H1 (cell line): ENCODE data around the gene CSPG5. TPM values are rescaled to one million over a fixed set of nuclear protein-coding genes. Genes with fewer than 3 reads are reported as not detected.
A peak's percentile ranks its signal among the peaks of the same experiment; 100 is the strongest.

Source experiments
- ASH2L ChIP-seq: fragments of 200-600, 300-600 bp; sonication (generic); IDR thresholded peaks from one replicate; pipeline ENCODE4 v1.7.1; 2017; ENCODE audit warnings: low read length
- CHD2 ChIP-seq: IDR thresholded peaks from 2 replicates; pipeline ENCODE4 v1.6.1; 2012; ENCODE audit warnings: low read length, improper control_type of control experiment
- CREB1 ChIP-seq: IDR thresholded peaks from 2 replicates; pipeline ENCODE4 v1.6.1; 2012; ENCODE audit warnings: inconsistent platforms
- EZH2 ChIP-seq: fragments of 200-600 bp; sonication (generic); IDR thresholded peaks from 2 replicates; pipeline ENCODE4 v1.7.1; 2012; ENCODE audit warnings: low read depth, mild to moderate bottlenecking, moderate library complexity, low read length, inconsistent platforms; ENCODE audit not compliant: severe bottlenecking
- JUND ChIP-seq: IDR thresholded peaks from 2 replicates; pipeline ENCODE4 v1.6.1; 2011; ENCODE audit warnings: mild to moderate bottlenecking, improper control_type of control experiment, low read length
- KDM4A ChIP-seq: IDR thresholded peaks from one replicate; pipeline ENCODE4 v1.7.1; 2012; ENCODE audit warnings: low read depth, mild to moderate bottlenecking, moderate library complexity, low read length, inconsistent platforms; ENCODE audit not compliant: severe bottlenecking
- POLR2A ChIP-seq, 2 experiments: IDR thresholded peaks; 1 replicate in 1 of 2; 2 replicates in 1 of 2; pipeline ENCODE4 v1.6.1; 2011; ENCODE audit warnings: low read depth in 2 of 2, low read length in 2 of 2, mild to moderate bottlenecking in 2 of 2; ENCODE audit errors: control extremely low read depth in 1 of 2
- SIRT6 ChIP-seq: IDR thresholded peaks from one replicate; pipeline ENCODE4 v1.7.1; 2012; ENCODE audit warnings: low read length, inconsistent platforms
- SUZ12 ChIP-seq: fragments of 200-600 bp; sonication (generic); IDR thresholded peaks from 2 replicates; pipeline ENCODE4 v1.6.1; 2012; ENCODE audit warnings: mild to moderate bottlenecking, inconsistent platforms, low read length, moderate library complexity, mixed read lengths
- polyA plus RNA-seq, 7 experiments: library from polyadenylated mRNA; depleted of rRNA in 3 of 7; stranded (reverse) in 5 of 7; unstranded in 2 of 7; fragments of >200 nt in 5 of 7; fragments of 200-250 nt in 2 of 7; gene quantifications; 1 replicate in 5 of 7; 2 replicates in 1 of 7; 4 replicates in 1 of 7; pipeline versions ENCODE4 v1.2.1 to v1.2.3, GENCODE V29; 2011 to 2013; ENCODE audit warnings: missing spikeins in 2 of 7, mixed read lengths in 2 of 7
- total RNA-seq: library from RNA; stranded (reverse); fragmentation: NEBNext Ultra II Directional; extraction: Animal tissue kit (Norgen Biotek cat#: 25700); gene quantifications from 2 replicates; pipeline ENCODE4 v1.2.1, GENCODE V29; 2021

CSPG5 gene
- total and polyA plus RNA-seq, 2 of the 8 experiments (the other 6 are each of a cell fraction or from before 2014, with no cell fraction given), result 2.1 to 7.4 TPM

- TF ChIP-seq KDM4A (peak; percentile 92), SUZ12 (peak; percentile 57; the same call in 1 of the 2 replicates), SIRT6 (no peak), POLR2A (IDR thresholded peaks at IDR 0.05; ENCODE audit: control extremely low read depth in 1 of 2, low read depth in 2 of 2, low read length in 2 of 2) (0 out of 3 replicates have a peak, but pooled peaks of 1 of the 2 experiments have one; percentile 15), CHD2 (no peak), EZH2 (peak; percentile 56), CREB1 (0 out of 2 replicates have a peak, but pooled peaks have one; percentile 29), ASH2L (no peak), JUND (no peak)
- TF ChIP-seq, all 59 proteins: peak for 7
Observed at GRCh38 chr3:47578691-47579632, at the start of gene CSPG5 (continued).
